AG09309 (cell line): ENCODE data around the gene CHRNA4.

Source experiments
- DNase-seq: peaks from one replicate; pipeline ENCODE4 v3.0.0-alpha.2; 2010; ENCODE audit warnings: low read depth
- H3K4me3 ChIP-seq: 2 replicates; pipeline ENCODE4 v1.5.1; 2011; ENCODE audit warnings: mild to moderate bottlenecking, low read depth, low read length, moderate library complexity; ENCODE audit not compliant: control insufficient read depth
- CTCF ChIP-seq: IDR thresholded peaks from 2 replicates; pipeline ENCODE4 v1.5.1; 2011; ENCODE audit warnings: mild to moderate bottlenecking, low read depth, low read length, inconsistent platforms; ENCODE audit not compliant: insufficient read depth, control insufficient read depth; ENCODE audit errors: missing control alignments

The CHRNA4 gene

GRCh38 chr20:63397155-63397843 lies 36.1 kb upstream of the CHRNA4 start:
- no peak overlapping the region for H3K4me3 ChIP-seq
- no peak for TF ChIP-seq CTCF
- DNase-seq: no peak

- no peak for DNase-seq
- no peak overlapping the region for H3K4me3 ChIP-seq
- no peak for TF ChIP-seq CTCF
These were observed 35.2 kb upstream of the CHRNA4 start for GRCh38 chr20:63396300-63396699.

GRCh38 chr20:63395723-63396122 lies 34.6 kb upstream of the CHRNA4 start:
- TF ChIP-seq CTCF: no peak
- DNase-seq: no peak
- H3K4me3 ChIP-seq: no peak overlapping the region

DNA sequence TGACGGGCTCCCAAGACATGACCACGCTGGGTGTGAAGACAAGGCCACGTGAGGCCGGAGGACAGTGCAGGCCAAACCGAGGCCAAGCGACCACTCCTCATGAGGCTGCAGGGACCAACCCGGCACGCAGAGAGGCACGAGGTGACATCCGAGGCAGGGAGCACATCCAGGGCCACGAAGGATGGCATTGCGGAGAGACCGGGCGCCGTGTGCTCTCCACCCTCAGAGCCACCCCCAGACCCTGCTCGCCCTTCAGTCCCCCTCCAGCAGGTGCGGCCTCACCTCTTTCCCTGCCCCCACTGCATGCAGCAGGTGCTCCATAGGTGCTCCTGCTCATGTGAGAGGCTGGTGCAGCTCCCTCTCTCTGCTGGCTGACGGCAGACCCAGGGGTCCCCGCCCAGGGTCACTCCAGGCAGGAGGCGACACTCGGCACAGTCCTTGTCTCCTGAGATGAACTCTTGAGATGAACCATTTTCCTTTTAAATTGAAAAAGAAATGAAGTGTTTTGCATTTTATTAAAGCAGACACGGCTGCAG lies 33.8 kb upstream of the CHRNA4 start:
- no peak overlapping the region for H3K4me3 ChIP-seq
- DNase-seq: no peak
- TF ChIP-seq CTCF: no peak

DNA sequence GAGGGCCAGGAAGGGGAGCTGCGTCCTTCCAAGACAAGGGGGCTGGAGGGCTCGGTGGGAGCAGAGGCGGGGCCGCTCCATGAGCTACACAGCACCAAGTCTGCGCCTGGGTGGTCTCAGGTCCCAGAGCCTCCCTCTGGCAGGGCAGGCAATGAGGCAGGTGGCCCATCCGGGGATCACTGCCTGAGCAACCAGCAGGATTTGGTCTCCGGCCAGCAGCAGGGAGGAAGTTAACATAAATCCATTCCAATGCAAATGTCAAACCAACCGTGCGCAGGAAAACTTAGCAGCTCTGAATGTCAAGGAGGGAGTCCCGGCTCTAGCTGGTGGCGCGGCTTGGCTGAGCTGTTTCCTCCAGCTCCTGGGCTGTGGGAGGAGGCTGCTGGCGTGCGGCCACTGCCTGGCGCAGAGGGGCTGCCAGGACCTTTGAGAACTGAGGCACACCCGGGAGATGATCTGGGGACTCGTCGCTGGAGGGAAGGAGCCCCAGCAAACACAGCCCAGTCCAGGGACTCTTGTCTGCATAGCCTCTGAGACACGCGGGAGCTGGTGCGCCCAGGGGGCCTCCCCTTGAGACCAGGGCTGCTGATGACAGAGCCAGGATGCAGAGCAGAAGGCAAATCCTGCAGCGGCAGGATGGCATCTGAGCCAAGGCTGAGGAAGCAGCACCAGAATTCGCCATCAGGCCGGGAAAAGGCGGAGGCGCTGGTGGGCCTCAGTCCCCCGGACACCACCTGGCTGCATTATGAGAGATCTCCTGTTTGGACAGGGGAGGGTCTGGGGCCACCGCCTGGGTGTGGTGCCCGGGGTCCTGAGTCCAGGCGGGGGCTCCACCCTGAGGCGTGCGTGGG lies 33.1 kb upstream of the CHRNA4 start:
- no peak overlapping the region for H3K4me3 ChIP-seq
- no peak for TF ChIP-seq CTCF
- no peak for DNase-seq

DNA sequence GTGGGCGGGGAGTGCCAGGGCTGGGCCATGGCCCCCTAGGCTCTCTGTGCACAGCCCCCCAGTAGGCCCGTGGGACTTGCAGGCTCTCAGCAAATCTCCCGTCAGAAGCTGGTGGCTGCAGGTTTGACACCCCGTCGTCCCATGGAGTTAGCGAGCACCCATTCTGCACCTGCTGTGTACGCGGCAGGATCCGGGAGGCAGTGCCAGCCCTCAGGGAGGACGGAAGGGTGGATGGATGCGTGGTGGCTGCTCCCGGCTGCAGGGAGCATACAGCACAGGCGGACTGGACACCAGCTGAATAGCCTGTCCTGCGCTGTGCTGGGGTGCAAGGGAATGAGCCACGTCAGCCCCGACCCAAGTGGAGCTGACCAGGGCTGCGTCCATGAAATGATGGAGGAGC lies 32.4 kb upstream of the CHRNA4 start:
- H3K4me3 ChIP-seq: no peak overlapping the region
- TF ChIP-seq CTCF: no peak

More for the DNA sequence above, 32.4 kb upstream of the CHRNA4 start:
- DNase-seq: no peak
